H1 (cell line): Measurements from ENCODE around the gene CYP26C1.

ENCODE experiments used
- CTCF ChIP-seq, 3 experiments: IDR thresholded peaks; 1 replicate in 2 of 3; 2 replicates in 1 of 3; pipeline versions ENCODE4 v1.5.1 to v1.6.1; 2011; ENCODE audit warnings: low read length in 3 of 3, mild to moderate bottlenecking in 3 of 3, inconsistent platforms in 2 of 3, low read depth in 1 of 3, moderate library complexity in 1 of 3; ENCODE audit not compliant: insufficient read depth in 1 of 3; ENCODE audit errors: control extremely low read depth in 1 of 3
- KDM5A ChIP-seq: fragments of 200-600 bp; IDR thresholded peaks from 2 replicates; pipeline ENCODE4 v1.7.1; 2012; ENCODE audit warnings: mild to moderate bottlenecking, low read length, inconsistent platforms, mixed read lengths
- MAX ChIP-seq: IDR thresholded peaks from 2 replicates; pipeline ENCODE4 v1.6.1; 2012; ENCODE audit warnings: inconsistent platforms
- POLR2A ChIP-seq, 2 experiments: IDR thresholded peaks; 1 replicate in 1 of 2; 2 replicates in 1 of 2; pipeline ENCODE4 v1.6.1; 2011; ENCODE audit warnings: low read depth in 2 of 2, low read length in 2 of 2, mild to moderate bottlenecking in 2 of 2; ENCODE audit errors: control extremely low read depth in 1 of 2
- RNF2 ChIP-seq: fragments of 200-900, 300-1000 bp; sonication (generic); IDR thresholded peaks from 2 replicates; pipeline ENCODE4 v1.7.1; 2016; ENCODE audit warnings: borderline replicate concordance, low read depth, mild to moderate bottlenecking, antibody characterized with exemption, low read length; ENCODE audit not compliant: poor library complexity, severe bottlenecking; ENCODE audit errors: missing control alignments
- SRF ChIP-seq: IDR thresholded peaks from 2 replicates; pipeline ENCODE4 v1.6.1; 2011; ENCODE audit warnings: mild to moderate bottlenecking, low read depth, low read length, moderate library complexity

GRCh38 chr10:93115661-93116383 lies 55.2 kb downstream of the CYP26C1 start:
- TF ChIP-seq CTCF (IDR thresholded peaks at IDR 0.05; ENCODE audit: control extremely low read depth in 1 of 3, insufficient read depth in 1 of 3, low read depth in 1 of 3, low read length in 3 of 3) (peak; percentile 69 to 77 (median 72)), MAX (peak; percentile 88), RNF2 (no peak), KDM5A (no peak), POLR2A (IDR thresholded peaks at IDR 0.05; ENCODE audit: control extremely low read depth in 1 of 2, low read depth in 2 of 2, low read length in 2 of 2) (no peak), SRF (no peak)
